ENCODE results near the gene CTSD.

Gene CTSD

GRCh38 chr11:1727861-1728260 lies 35.9 kb downstream of the CTSD start:
- Histone ChIP-seq H3K4me1 (ENCODE audit: control insufficient read depth in 1 of 2, insufficient read depth in 2 of 2, low read length in 2 of 2) (no peaks in the 10 kb centered on the region), H3K4me2 (ENCODE audit: low read length) (no peak overlapping the region), H2BK120ac (ENCODE audit: insufficient read depth, low read length, poor library complexity) (no peak overlapping the region), H2AK5ac (ENCODE audit: low read length) (no peak overlapping the region), H2AFZ (ENCODE audit: insufficient read depth, low read length, poor library complexity) (no peak overlapping the region), H2BK5ac (ENCODE audit: low read depth, low read length, poor library complexity) (no peak overlapping the region), H3K27me3 (ENCODE audit: insufficient read depth, low read length) (no peaks in the 10 kb centered on the region), H3K79me2 (ENCODE audit: control insufficient read depth, insufficient read depth, low read length, poor library complexity) (no peaks in the 10 kb centered on the region), H3K14ac (ENCODE audit: low read length) (no peak overlapping the region), H3K9ac (ENCODE audit: low read length) (no peak overlapping the region), H4K12ac (ENCODE audit: low read depth, low read length) (no peak overlapping the region), H3K36me3 (ENCODE audit: control insufficient read depth in 1 of 2, insufficient read depth in 2 of 2, low read length in 2 of 2) (no peaks in the 10 kb centered on the region), H3K9me3 (ENCODE audit: insufficient read depth, low read depth, low read length) (peaks cover 12% of the 10 kb centered on the region), H4K91ac (ENCODE audit: low read depth, low read length) (no peak overlapping the region), H4K8ac (ENCODE audit: low read depth, low read length) (no peak overlapping the region), H3K27ac (ENCODE audit: low read depth, low read length) (no peak overlapping the region), H3K23ac (ENCODE audit: low read length) (no peak overlapping the region), H3K4ac (ENCODE audit: low read depth, low read length) (no peak overlapping the region), H3K79me1 (ENCODE audit: low read length) (no peaks in the 10 kb centered on the region), H2BK12ac (ENCODE audit: low read length) (no peak overlapping the region), H3K18ac (ENCODE audit: low read length) (no peak overlapping the region), H3K4me3 (ENCODE audit: low read depth, low read length) (no peak overlapping the region)
- WGBS (ENCODE audit: extremely low coverage, insufficient coverage, insufficient read length), result no CpG with 5 or more reads among the region's 9 CpGs
- DNase-seq, result no peak

- Histone ChIP-seq H3K79me2 (ENCODE audit: control insufficient read depth, insufficient read depth, low read length, poor library complexity) (no peaks in the 10 kb centered on the region), H2BK120ac (ENCODE audit: insufficient read depth, low read length, poor library complexity) (no peak overlapping the region), H3K4me3 (ENCODE audit: low read depth, low read length) (no peak overlapping the region), H2AFZ (ENCODE audit: insufficient read depth, low read length, poor library complexity) (no peak overlapping the region), H3K27ac (ENCODE audit: low read depth, low read length) (no peak overlapping the region), H3K18ac (ENCODE audit: low read length) (no peak overlapping the region), H3K14ac (ENCODE audit: low read length) (no peak overlapping the region), H3K4ac (ENCODE audit: low read depth, low read length) (no peak overlapping the region), H4K8ac (ENCODE audit: low read depth, low read length) (no peak overlapping the region), H3K27me3 (ENCODE audit: insufficient read depth, low read length) (no peaks in the 10 kb centered on the region), H3K79me1 (ENCODE audit: low read length) (no peaks in the 10 kb centered on the region), H3K4me2 (ENCODE audit: low read length) (no peak overlapping the region), H3K9ac (ENCODE audit: low read length) (no peak overlapping the region), H4K91ac (ENCODE audit: low read depth, low read length) (no peak overlapping the region), H2AK5ac (ENCODE audit: low read length) (no peak overlapping the region), H2BK5ac (ENCODE audit: low read depth, low read length, poor library complexity) (no peak overlapping the region), H2BK12ac (ENCODE audit: low read length) (no peak overlapping the region), H3K36me3 (ENCODE audit: control insufficient read depth in 1 of 2, insufficient read depth in 2 of 2, low read length in 2 of 2) (no peaks in the 10 kb centered on the region), H3K9me3 (ENCODE audit: insufficient read depth, low read depth, low read length) (peaks cover 12% of the 10 kb centered on the region), H3K4me1 (ENCODE audit: control insufficient read depth in 1 of 2, insufficient read depth in 2 of 2, low read length in 2 of 2) (no peaks in the 10 kb centered on the region), H4K12ac (ENCODE audit: low read depth, low read length) (no peak overlapping the region), H3K23ac (ENCODE audit: low read length) (no peak overlapping the region)
- DNase-seq, result no peak
- WGBS (ENCODE audit: extremely low coverage, insufficient coverage, insufficient read length), result no CpG with 5 or more reads among the region's 11 CpGs
Observed at GRCh38 chr11:1727096-1727690, 36.5 kb downstream of the CTSD start.

- Histone ChIP-seq H3K9ac (ENCODE audit: low read length) (no peak overlapping the region), H2BK12ac (ENCODE audit: low read length) (no peak overlapping the region), H2BK120ac (ENCODE audit: insufficient read depth, low read length, poor library complexity) (no peak overlapping the region), H3K14ac (ENCODE audit: low read length) (no peak overlapping the region), H3K4me1 (ENCODE audit: control insufficient read depth in 1 of 2, insufficient read depth in 2 of 2, low read length in 2 of 2) (peaks cover 0 to 3% of the 10 kb centered on the region in 2 experiments), H2BK5ac (ENCODE audit: low read depth, low read length, poor library complexity) (no peak overlapping the region), H3K27me3 (ENCODE audit: insufficient read depth, low read length) (no peaks in the 10 kb centered on the region), H3K79me2 (ENCODE audit: control insufficient read depth, insufficient read depth, low read length, poor library complexity) (no peaks in the 10 kb centered on the region), H3K4ac (ENCODE audit: low read depth, low read length) (no peak overlapping the region), H4K8ac (ENCODE audit: low read depth, low read length) (no peak overlapping the region), H3K18ac (ENCODE audit: low read length) (no peak overlapping the region), H3K9me3 (ENCODE audit: insufficient read depth, low read depth, low read length) (peaks cover 2% of the 10 kb centered on the region), H2AFZ (ENCODE audit: insufficient read depth, low read length, poor library complexity) (no peak overlapping the region), H3K4me2 (ENCODE audit: low read length) (no peak overlapping the region), H3K4me3 (ENCODE audit: low read depth, low read length) (no peak overlapping the region), H4K12ac (ENCODE audit: low read depth, low read length) (no peak overlapping the region), H3K27ac (ENCODE audit: low read depth, low read length) (no peak overlapping the region), H3K23ac (ENCODE audit: low read length) (no peak overlapping the region), H3K79me1 (ENCODE audit: low read length) (no peaks in the 10 kb centered on the region), H4K91ac (ENCODE audit: low read depth, low read length) (no peak overlapping the region), H2AK5ac (ENCODE audit: low read length) (no peak overlapping the region), H3K36me3 (ENCODE audit: control insufficient read depth in 1 of 2, insufficient read depth in 2 of 2, low read length in 2 of 2) (no peaks in the 10 kb centered on the region)
- no CpG with 5 or more reads among the region's 8 CpGs for WGBS (ENCODE audit: extremely low coverage, insufficient coverage, insufficient read length)
- DNase-seq, result no peak
Observed at GRCh38 chr11:1719781-1720180, 43.9 kb downstream of the CTSD start.

GRCh38 chr11:1718326-1718725 lies 45.4 kb downstream of the CTSD start:
- Histone ChIP-seq H3K4me3 (ENCODE audit: low read depth, low read length) (no peak overlapping the region), H3K4me2 (ENCODE audit: low read length) (no peak overlapping the region), H3K79me2 (ENCODE audit: control insufficient read depth, insufficient read depth, low read length, poor library complexity) (no peaks in the 10 kb centered on the region), H3K27me3 (ENCODE audit: insufficient read depth, low read length) (no peaks in the 10 kb centered on the region), H4K8ac (ENCODE audit: low read depth, low read length) (no peak overlapping the region), H3K79me1 (ENCODE audit: low read length) (no peaks in the 10 kb centered on the region), H4K91ac (ENCODE audit: low read depth, low read length) (no peak overlapping the region), H2BK12ac (ENCODE audit: low read length) (no peak overlapping the region), H3K4me1 (ENCODE audit: control insufficient read depth in 1 of 2, insufficient read depth in 2 of 2, low read length in 2 of 2) (peaks cover 0 to 3% of the 10 kb centered on the region in 2 experiments), H2AFZ (ENCODE audit: insufficient read depth, low read length, poor library complexity) (no peak overlapping the region), H4K12ac (ENCODE audit: low read depth, low read length) (no peak overlapping the region), H3K23ac (ENCODE audit: low read length) (no peak overlapping the region), H3K9me3 (ENCODE audit: insufficient read depth, low read depth, low read length) (peaks cover 3% of the 10 kb centered on the region), H2BK5ac (ENCODE audit: low read depth, low read length, poor library complexity) (no peak overlapping the region), H3K27ac (ENCODE audit: low read depth, low read length) (no peak overlapping the region), H3K4ac (ENCODE audit: low read depth, low read length) (no peak overlapping the region), H3K36me3 (ENCODE audit: control insufficient read depth in 1 of 2, insufficient read depth in 2 of 2, low read length in 2 of 2) (no peaks in the 10 kb centered on the region), H3K18ac (ENCODE audit: low read length) (no peak overlapping the region), H3K14ac (ENCODE audit: low read length) (no peak overlapping the region), H2AK5ac (ENCODE audit: low read length) (no peak overlapping the region), H3K9ac (ENCODE audit: low read length) (no peak overlapping the region), H2BK120ac (ENCODE audit: insufficient read depth, low read length, poor library complexity) (no peak overlapping the region)
- no peak for DNase-seq
- WGBS (ENCODE audit: extremely low coverage, insufficient coverage, insufficient read length), result no CpG with 5 or more reads among the region's 15 CpGs
